GM19324 (cell line): ENCODE results near the gene JAZF1.

Experiments used
- ATAC-seq: cut with Tn5 transposase; IDR thresholded peaks from one replicate; pipeline ENCODE4 v1.9.1; 2021; ENCODE audit warnings: mild to moderate bottlenecking, moderate library complexity; ENCODE audit not compliant: unreplicated experiment, low FRiP score

The JAZF1 gene

DNA sequence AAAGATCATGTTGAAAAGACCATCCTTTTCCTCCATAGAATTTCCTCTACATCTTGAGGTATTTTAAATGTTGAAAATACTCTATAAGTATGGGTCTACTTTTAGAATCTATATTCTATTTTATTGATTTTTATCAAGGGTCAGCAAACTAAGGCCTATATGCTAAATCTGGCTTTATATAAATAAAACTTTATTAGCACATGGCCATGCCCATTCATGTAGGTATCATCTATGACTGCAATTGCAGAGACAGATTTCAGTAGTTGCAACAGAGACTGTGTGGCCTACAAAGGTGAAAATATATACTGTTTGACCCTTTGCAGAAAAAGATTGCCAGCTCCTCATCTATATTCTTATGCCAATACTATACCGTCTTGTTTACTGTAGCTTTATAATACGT lies 367.9 kb downstream of the JAZF1 start:
- ATAC-seq: no peak

DNA sequence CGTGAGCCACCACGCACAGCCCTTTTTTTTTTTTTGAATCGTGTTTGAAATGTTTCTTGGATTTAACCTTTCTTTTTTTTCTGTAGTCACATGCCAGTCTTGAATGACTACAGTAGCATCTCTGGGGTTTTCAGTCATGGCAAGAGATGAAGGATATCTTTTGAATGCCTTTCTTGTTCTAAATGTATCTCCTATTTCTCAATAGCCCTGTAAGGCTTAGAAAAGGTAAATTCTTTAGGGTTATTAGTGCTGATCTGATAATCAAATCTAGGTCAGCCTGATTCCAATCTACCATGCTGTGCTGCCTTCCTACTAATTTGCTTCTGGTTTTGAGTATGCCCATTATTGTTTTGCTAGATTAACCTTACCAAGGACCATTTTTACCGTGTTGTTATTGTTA lies 370.4 kb downstream of the JAZF1 start:
- no peak for ATAC-seq

DNA sequence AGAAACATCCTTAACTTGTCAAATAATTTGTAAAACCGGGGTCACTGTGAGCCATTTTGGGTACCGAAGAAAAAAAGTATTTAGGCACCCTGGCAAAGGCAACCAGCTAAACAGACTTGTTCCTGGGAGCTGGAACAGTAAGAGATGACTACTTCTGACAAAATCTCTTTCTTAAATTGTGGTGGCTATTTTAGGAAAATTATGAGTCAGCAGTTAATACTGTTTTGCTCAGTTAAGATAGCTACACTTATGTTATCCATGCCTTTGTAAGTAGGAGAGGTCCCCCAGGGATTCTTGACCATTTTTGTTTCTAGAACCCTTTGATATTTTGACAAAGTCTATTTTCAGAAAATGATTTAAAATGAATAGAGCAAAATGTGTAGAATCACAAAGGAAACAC lies 372.0 kb downstream of the JAZF1 start:
- no peak for ATAC-seq

DNA sequence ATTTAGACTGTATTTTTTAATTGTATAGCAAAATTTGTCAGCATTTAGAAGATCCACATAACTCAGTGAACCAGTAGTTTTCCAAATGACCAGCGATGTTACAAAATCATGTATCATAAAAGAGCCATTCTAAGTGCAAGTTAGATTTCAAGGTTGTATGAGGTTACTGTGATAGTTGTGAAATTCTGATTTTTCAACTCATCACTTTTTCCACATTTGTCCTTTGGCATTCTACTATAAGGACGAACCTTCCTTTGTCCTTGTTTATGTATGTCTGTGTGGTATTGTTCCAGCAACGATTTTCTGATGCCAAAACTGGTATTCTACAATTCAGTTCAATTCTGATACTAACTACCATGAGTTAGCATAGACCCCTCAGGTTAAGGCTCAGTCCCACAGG lies 376.5 kb downstream of the JAZF1 start:
- ATAC-seq: no peak

DNA sequence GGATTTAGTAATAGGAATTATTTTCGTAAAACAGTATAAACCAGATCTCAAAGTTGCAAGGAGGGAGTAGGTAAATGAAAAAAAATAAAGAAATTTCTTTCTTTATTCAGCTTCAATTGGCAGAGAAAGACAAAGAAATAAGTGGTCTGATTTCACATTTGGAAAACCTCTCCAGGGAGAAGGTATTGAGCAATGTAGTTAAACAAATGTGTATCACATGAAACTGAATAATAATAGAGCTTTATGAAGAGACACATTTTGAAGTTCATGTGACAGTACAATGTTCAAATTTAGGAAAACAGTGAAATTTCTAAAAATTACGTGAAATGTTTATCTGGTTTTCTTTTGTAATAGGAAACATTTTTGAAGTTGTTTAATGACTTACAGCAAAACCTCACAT lies 377.6 kb downstream of the JAZF1 start:
- ATAC-seq: no peak

DNA sequence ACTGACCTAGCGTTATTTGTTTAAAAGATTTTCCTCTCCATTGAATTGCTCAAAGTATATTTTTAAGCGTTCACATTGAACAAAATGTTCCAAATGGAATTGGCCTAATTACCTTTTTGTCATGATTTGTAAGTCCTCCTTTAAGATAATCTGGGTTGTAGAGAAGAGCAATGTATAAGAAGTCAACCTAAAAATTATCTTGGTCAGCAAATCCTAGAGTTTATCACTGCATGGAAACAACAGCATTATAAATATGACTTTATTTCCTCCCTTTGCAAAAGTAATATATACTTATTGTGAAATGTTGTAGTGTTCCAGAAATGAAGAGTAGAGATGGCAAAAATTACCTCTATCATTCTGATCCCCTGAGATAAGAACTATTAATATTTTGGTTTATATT lies 381.4 kb downstream of the JAZF1 start:
- no peak for ATAC-seq

DNA sequence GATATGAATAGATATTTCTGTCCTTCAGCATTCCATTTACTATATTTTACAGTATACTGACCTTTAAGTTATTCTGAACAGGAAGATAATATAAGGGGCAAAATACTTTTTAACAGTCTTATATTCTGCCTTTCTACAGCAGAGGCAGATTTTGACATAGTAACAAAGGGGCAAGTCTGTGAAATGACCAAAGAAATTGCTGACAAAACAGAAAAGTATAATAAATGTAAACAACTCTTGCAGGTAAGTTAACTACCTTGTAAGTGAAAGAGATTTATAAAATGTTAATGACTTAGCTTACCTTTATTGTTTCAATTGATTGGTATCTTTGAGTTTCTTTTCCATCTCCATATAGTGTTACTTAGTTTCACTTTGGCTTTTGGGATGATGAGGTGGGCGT lies 384.6 kb downstream of the JAZF1 start:
- ATAC-seq: no peak

DNA sequence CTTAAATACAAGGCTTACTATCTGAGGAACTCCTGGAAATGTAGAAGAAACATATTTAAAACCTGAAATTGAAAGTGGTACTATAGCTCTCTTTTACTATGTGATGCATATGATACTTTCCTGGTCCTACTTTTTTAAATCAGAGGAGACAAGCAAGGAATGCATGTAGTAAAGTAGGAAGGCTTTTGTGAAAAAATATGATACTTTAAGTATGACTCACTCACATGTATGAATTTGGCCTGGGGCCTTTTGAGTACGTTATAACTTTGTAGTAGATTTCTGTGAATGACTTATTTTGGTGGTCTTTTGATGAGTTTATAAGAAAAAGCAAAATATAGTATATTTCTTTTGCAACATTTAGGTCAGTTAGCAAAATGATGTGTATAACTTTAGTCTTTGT lies 386.8 kb downstream of the JAZF1 start:
- no peak for ATAC-seq

DNA sequence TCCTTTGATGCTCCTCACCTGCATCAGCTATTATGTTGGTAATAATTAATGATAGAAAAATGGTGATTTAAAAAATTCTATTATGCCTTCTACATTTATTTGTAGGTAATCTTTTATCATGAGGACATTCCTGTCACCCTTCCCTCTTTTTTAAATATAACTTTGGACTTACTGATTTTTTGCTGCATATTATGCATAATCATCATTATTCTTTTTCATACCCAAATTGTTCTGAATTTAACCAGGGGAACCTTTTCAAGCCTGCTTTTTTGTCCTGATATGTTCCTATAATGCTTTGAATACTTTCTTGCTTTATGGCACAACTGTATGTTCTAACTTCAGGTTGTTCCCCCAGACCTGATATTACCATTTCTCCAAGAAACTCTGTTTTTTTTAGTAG lies 392.2 kb downstream of the JAZF1 start:
- ATAC-seq: no peak

DNA sequence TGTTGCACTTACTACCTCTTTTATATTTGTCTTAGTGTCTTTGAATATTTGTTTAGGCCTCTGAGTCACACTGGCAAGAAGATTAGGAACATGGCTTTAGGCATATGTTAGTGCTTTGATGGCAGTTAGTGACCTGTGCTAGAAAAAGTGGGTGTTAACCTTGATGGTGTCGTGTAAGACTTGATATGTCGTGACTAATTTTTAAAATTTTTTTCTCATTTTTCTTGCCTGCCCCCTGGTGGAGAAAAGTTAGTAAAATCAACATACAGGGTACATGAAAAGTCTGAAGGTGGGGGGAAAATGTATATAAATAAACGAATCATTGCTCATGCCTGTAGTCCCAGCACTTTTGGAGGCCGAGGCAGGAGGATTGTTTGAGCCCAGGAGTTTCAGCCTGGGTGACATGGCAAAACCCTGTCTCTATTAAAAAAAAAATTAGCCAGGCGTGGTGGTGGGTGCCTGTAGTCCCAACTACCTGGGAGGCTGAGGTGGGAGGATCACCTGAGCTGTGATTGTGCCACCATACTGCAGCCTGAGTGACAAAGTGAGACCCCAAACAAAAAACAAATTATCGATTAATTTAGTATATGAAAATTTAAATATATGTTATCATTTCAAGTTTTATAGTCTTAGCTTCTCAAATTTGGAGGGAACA lies 396.1 kb downstream of the JAZF1 start:
- ATAC-seq: no peak

DNA sequence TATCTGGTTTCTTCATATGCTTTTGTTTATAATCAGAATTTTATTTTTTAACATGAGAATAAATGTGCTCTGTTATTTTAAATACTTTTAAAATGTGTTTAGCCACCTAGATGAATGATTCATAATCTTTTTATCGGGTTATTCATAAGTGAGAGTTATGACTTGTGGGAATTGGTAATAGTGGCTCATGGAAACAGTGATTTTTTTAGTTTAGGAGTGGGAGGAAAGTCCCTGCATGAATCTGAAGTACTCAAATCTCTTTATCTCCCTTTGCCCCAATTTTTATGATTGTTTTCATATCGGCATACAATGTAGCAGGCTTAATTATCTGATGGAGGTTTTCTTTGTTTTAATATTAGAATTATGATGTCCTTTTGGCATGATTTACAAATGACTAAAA lies 397.7 kb downstream of the JAZF1 start:
- ATAC-seq: no peak

DNA sequence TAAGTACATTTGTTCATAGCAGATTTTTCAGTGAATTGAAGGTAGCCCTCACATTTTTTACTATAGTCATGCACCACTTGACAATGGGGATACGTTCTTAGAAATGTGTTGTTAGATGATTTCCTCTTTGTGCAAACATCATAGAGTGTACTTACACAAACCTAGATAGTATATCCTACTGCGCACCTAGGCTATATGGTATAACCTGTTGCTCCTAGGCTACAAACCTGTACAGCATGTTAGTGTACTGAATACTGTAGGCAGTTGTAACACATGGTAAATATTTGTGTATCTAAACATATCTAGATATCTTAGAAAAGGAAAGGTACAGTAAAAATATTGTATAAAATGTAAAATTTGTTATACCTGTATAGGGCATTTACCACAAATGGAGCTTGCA lies 399.4 kb downstream of the JAZF1 start:
- ATAC-seq: no peak
